ENCODE results near the gene COL6A2. TPM values are rescaled to one million over a fixed set of nuclear protein-coding genes. Genes with fewer than 3 reads are reported as not detected.

Gene COL6A2
- total RNA-seq, 4 donors from 2014 or later: 88.9 to 150 (median 126) TPM

DNA sequence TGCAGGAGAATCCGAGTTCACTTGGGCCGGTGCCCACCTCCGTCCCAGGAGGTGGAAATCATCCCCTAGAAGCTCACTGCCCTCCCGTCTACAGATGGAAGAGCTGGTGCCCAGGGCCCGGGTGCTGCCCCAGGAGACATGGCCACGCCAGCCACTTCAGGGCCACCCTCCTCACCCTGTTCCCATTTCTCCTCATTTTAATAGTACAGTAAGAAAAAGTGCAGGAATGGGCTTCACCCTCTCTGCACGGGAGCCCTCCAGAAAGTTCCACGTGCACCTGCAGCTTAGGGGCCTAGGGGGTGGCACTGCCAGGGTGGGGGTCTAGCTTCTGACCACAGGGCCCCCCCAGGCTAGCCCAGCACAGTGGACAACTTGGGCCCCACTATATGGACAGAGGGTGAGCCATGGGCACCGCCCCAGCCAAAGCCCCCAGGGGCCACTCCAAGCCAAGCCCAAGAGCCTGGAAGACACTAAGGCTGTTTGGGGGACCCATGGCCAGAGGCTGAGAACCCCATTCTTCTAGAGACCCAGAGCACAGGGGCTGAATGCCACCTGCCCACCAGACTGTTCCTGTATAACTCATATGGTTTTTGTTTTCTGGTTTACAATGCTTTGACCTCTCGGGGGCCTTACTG lies 60.9 kb downstream of the COL6A2 start:
- Histone ChIP-seq H3K36me3 (no peaks in the 10 kb centered on the region), H3K27me3 (peaks cover 17% of the 10 kb centered on the region), H3K4me1 (peaks cover 11% of the 10 kb centered on the region), H3K4me3 (no peak overlapping the region), H3K9me3 (no peaks in the 10 kb centered on the region), H3K27ac (no peak overlapping the region)
- peak; percentile 33 to 64 for DNase-seq (ENCODE audit: low spot score in 2 of 2)
- TF ChIP-seq, protein P1, sequence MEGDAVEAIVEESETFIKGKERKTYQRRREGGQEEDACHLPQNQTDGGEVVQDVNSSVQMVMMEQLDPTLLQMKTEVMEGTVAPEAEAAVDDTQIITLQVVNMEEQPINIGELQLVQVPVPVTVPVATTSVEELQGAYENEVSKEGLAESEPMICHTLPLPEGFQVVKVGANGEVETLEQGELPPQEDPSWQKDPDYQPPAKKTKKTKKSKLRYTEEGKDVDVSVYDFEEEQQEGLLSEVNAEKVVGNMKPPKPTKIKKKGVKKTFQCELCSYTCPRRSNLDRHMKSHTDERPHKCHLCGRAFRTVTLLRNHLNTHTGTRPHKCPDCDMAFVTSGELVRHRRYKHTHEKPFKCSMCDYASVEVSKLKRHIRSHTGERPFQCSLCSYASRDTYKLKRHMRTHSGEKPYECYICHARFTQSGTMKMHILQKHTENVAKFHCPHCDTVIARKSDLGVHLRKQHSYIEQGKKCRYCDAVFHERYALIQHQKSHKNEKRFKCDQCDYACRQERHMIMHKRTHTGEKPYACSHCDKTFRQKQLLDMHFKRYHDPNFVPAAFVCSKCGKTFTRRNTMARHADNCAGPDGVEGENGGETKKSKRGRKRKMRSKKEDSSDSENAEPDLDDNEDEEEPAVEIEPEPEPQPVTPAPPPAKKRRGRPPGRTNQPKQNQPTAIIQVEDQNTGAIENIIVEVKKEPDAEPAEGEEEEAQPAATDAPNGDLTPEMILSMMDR (IDR thresholded peaks at IDR 0.05): no peak
- TF ChIP-seq EP300 (IDR thresholded peaks at IDR 0.05) (no peak), POLR2AphosphoS5 (IDR thresholded peaks at IDR 0.05) (no peak), POLR2A (IDR thresholded peaks at IDR 0.05) (no peak)
- 92% methylated on average over 5 of the region's 10 CpGs for WGBS

DNA sequence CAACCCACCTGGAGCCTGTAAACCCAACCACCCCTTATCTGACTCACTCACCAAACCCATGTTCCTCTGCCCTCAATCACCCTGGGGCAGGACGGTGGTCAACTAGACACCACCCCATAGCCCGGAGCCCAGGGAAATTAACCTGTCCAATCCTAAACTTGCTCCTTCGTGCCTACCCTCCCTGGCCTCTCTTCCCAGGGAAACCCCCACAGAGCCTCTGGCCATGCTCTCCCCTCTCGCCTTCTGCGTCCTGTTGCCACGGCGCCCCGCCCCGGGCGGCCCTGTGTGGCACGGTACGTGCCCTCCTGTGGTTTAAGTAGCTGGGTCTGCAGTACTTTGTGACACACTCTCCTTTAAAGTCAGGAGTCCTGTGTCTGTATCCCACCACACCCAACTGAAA lies 61.5 kb downstream of the COL6A2 start:
- peaks cover 11% of the 10 kb centered on the region for H3K4me1 ChIP-seq
- no peak overlapping the region for H3K4me3 ChIP-seq
- TF ChIP-seq POLR2A (IDR thresholded peaks at IDR 0.05): no peak
- TF ChIP-seq, protein P1 (IDR thresholded peaks at IDR 0.05): no peak
- TF ChIP-seq EP300 (IDR thresholded peaks at IDR 0.05): no peak
- no peak for TF ChIP-seq POLR2AphosphoS5 (IDR thresholded peaks at IDR 0.05)
- DNase-seq (ENCODE audit: low spot score in 2 of 2): peak in 1 of 2 donors; percentile 59
- no peak overlapping the region for H3K27ac ChIP-seq
- 89% methylated on average over 12 of the region's 12 CpGs for WGBS
- H3K9me3 ChIP-seq: no peaks in the 10 kb centered on the region
- H3K27me3 ChIP-seq: peaks cover 22% of the 10 kb centered on the region
- no peaks in the 10 kb centered on the region for H3K36me3 ChIP-seq

DNA sequence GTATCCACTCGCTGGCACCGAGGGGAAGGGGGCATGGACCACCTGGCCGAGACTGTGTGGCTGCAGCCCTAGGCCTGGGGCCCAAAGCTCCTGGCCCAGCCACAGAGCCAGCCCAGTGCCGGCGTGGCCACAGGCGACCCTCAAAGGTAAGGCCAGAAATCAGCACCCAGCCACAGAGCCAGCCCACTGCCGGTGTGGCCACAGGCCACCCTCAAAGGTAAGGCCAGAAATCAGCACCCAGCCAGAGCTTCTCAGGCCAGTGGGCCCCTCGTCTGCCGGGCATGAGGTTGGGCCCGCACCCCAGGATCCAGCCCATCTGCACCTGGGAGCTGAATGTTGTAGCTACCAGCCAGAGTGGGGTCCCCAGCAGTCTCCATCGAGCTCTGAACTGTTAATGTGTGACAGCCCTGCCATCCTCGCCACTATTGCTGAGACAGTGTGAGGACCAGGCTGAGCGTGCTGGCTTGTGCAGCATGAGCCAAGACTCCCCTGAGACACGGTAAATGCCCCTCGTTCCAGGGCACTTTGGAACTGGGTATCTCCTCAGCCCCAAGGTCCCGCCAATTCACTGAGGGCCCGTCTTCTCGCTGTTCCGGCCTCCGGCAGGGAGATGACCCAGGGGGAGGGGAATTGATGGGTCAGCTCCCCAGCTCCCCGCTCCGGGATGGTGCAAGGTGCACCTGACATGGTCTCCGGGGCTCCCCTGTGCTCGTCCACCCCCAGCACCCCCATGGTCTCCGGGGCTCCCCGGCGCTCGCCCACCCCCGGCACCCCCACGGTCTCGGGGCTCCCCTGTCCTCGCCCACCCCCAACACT lies 62.1 kb downstream of the COL6A2 start:
- no peak overlapping the region for H3K4me3 ChIP-seq
- no peak for TF ChIP-seq POLR2A (IDR thresholded peaks at IDR 0.05)
- TF ChIP-seq, protein P1 (IDR thresholded peaks at IDR 0.05): no peak
- no peak for TF ChIP-seq EP300 (IDR thresholded peaks at IDR 0.05)
- no peak for TF ChIP-seq POLR2AphosphoS5 (IDR thresholded peaks at IDR 0.05)
- H3K27ac ChIP-seq: no peak overlapping the region
- peaks cover 11% of the 10 kb centered on the region for H3K4me1 ChIP-seq
- H3K36me3 ChIP-seq: no peaks in the 10 kb centered on the region
- H3K9me3 ChIP-seq: no peaks in the 10 kb centered on the region
- 95% methylated on average over 19 of the region's 32 CpGs for WGBS
- H3K27me3 ChIP-seq: peaks cover 22% of the 10 kb centered on the region
- peak; percentile 49 to 74 for DNase-seq (ENCODE audit: low spot score in 2 of 2)

DNA sequence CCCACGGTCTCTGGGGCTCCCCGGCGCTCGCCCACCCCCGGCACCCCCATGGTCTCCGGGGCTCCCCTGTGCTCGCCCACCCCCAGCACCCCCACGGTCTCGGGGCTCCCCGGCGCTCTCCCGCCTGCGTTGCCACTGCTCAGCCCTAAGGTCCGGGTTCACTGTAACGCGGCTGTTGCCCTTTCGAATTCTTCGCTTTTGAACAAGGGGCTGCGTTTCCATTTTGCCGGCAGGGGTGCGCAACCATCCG lies 62.7 kb downstream of the COL6A2 start:
- 96% methylated on average over 14 of the region's 22 CpGs for WGBS
- no peak for TF ChIP-seq POLR2A (IDR thresholded peaks at IDR 0.05)
- TF ChIP-seq POLR2AphosphoS5 (IDR thresholded peaks at IDR 0.05): no peak
- TF ChIP-seq, protein P1 (IDR thresholded peaks at IDR 0.05): no peak
- no peak for TF ChIP-seq EP300 (IDR thresholded peaks at IDR 0.05)
- H3K27ac ChIP-seq: no peak overlapping the region

DNA sequence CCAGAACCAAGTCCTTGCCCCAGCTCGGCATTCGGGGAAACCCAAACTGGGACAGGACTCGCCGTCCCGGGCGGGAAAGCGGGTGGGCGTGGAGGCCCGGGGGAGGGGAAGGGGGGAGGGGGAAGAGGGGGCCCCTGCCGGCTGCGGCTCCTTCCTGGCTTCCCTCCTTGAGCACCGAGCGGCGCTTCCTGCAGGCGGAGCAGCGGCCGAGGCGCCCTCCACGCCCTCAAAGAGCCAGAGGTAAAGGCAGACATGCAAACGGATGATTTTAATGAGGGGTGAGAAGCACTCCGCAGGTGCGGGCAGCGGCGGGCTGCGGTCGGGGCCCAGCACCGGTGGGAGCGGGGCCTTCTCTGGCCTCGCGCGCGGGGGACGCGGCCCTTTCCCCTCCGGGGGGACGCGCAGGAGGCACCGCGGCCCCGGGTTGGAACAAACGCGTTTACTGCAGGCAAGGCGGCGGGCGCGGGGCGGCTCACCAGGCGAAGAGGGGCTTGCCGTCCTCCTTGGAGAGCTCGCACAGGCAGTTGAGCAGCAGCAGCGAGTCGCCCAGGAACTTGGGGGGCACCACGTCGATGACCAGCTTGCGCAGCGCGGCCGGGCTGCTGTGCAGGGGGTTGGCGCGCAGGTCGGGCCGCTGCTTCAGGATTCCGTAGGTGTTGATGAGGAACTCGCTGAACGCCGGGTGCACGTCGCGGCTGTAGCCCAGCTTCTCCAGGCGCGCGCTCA lies 63.2 kb downstream of the COL6A2 start:
- TF ChIP-seq POLR2AphosphoS5 (IDR thresholded peaks at IDR 0.05): no peak
- TF ChIP-seq, protein P1 (IDR thresholded peaks at IDR 0.05): no peak
- TF ChIP-seq POLR2A (IDR thresholded peaks at IDR 0.05): no peak
- no peak for TF ChIP-seq EP300 (IDR thresholded peaks at IDR 0.05)
- Histone ChIP-seq H3K4me3 (peak overlapping the region; percentile 34), H3K4me1 (peaks cover 11% of the 10 kb centered on the region), H3K36me3 (no peaks in the 10 kb centered on the region), H3K9me3 (no peaks in the 10 kb centered on the region), H3K27ac (no peak overlapping the region), H3K27me3 (peaks cover 22% of the 10 kb centered on the region)
- DNase-seq (ENCODE audit: low spot score in 2 of 2): peak; percentile 52 to 74
- 94% methylated on average over 27 of the region's 72 CpGs for WGBS

More for the DNA sequence above, 62.7 kb downstream of the COL6A2 start:
- Histone ChIP-seq H3K9me3 (no peaks in the 10 kb centered on the region), H3K4me1 (peaks cover 11% of the 10 kb centered on the region), H3K36me3 (no peaks in the 10 kb centered on the region), H3K27me3 (peaks cover 22% of the 10 kb centered on the region), H3K4me3 (no peak overlapping the region)
- DNase-seq (ENCODE audit: low spot score in 2 of 2): peak in 1 of 2 donors; percentile 69

Measured in suprapubic skin (tissue), 4 donors.